NCI-H526 treated with DMSO at 0.1 percent for 48 hours (cell line): ENCODE measurements around the gene DCDC2.
A peak's percentile ranks its signal among the peaks of the same experiment; 100 is the strongest.
"Not testable (repeated sequence)": the region's sequence is repeated elsewhere in the genome, so short reads cannot be mapped to it uniquely, and the experiment has no call there.

ENCODE experiments used
- DNase-seq: peaks from one replicate; lab custom pipeline; 2025; lab: John Stamatoyannopoulos, UW

DCDC2 gene

GRCh38 chr6:24223115-24223919, 134.5 kb downstream of the DCDC2 start:
- peak; percentile 78 for DNase-seq

DNA sequence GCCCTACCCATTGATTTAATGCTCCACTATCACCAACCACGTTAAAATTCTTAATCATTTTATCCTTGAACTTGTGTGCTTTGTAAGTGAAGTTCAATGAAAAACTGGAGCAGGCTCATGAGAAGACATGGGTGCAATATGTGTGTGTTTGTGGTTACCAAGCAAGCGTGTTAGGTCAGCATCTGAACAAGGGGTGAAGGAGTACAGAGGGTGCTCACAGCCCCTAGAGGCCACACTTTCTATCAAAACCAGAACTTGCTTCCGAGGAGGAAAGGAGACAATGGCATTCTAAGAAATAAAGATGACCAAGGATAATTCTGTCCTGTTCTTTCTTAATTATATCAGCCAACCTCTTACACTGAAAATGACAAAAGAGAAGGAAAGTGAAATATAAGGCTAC, 138.2 kb downstream of the DCDC2 start:
- no peak for DNase-seq

GRCh38 chr6:24214984-24215383, 142.9 kb downstream of the DCDC2 start:
- no peak for DNase-seq

DNA sequence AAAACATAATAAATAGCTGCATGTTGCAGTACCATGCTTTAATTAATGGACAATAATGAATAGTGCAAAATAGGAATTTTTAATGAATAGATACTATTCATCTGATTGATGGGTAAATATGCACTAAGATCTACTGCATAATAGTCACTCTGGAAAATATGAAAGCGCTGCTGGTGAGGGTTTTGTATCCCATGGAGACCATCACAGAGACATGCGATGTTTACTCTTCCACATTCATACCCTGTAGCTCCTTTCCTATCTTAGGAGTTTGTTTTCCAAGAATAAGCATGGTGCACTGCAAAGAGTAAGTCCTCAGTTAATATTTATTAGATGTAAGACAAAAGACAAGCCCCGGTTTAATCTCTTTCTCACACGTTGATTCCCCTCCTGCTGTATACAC, 150.4 kb downstream of the DCDC2 start:
- DNase-seq = no peak

DNA sequence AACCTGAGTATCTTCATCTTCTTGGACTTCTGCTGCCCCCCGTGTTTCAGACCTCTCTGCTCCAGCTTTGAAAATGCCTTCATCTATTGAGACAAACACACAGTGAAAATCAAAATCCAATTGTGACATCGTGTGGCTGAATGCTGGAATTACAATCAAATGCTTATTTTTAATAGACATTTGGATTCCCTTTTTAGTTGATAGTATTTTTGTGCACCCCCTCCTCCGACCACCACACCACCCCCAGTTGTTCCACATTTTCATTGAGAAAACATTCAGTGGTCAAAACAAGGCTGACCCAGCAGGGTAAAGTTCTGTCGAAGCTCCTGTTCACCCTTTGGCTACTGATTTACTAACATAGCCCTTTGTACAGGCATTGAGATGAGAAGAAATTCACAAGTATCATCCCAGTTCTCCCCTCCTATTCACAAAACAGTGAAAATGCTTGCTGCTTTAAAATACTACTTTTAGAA, 152.8 kb downstream of the DCDC2 start:
- peak; percentile 63 for DNase-seq

GRCh38 chr6:24204113-24204512, 153.7 kb downstream of the DCDC2 start:
- DNase-seq = not testable (repeated sequence)

GRCh38 chr6:24197892-24198291, 160.0 kb downstream of the DCDC2 start:
- DNase-seq = no peak

DNA sequence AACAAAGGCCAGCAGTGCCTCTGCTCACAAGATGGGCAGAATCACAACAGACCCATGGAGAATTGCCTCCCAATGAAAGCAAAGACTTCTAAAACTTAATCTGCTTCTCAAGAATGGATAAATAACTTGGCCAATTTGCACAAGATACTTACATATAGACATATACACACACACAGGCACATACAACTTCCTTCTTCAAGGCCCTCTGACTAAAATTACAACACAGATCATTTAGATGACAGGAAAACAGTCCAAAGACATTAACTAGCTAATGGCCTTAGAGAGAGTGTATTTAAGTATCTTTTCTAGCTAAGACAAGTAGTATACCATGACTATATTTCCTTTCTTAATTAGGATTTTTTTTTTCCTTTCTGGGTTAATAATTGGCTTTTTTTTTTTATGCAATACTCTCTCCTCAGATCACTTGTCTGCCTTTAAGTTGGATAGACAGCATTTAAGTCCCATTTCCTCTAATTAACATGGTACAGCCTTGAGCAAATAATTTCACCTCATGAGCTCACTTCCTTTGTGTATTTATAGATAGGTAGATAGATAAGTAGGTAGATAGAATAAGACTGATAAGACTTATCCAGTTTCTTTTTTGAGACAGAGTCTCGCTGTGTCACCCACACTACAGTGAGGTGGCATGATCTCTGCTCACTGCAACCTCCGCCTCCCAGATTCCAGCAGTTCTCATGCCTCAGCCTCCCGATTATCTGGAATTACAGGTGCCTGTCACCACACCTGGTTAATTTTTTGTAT, 161.8 kb downstream of the DCDC2 start:
- DNase-seq = no peak

DNA sequence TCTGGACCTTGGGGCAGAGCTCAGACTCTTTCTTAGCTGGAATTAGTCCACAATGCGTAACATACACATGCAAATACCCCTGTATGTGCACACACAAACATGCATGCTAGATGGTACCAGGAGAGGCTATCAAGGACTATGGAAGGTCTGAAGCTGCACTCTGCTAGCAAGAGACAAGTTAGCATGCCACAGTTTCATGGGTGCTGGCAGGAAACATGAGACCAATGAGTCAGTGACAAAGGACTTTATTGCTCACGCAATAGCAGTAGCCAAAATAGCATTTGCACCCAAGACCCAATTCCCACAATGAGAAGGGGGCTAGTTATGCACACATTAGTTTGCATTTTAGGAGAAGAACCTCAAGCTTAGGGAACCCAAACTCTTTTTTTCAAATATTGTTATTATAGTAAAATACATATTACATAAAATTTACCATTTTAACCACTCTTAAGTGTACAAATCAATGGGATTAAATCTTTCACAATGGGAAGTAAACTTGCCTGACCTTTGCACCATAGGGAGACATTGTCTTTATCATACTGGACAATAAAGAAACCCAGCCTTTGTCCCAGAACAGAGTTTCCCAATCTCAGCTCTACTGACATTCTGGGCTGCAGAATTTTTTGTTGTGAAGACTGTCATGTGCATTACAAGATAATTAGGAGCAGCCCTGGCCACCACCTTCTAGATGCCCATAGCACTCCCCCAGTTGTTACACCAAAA, 162.7 kb downstream of the DCDC2 start:
- no peak for DNase-seq

- no peak for DNase-seq
These were observed 164.5 kb downstream of the DCDC2 start for GRCh38 chr6:24193364-24193763.

GRCh38 chr6:24191346-24191745, 166.5 kb downstream of the DCDC2 start:
- DNase-seq = no peak

- peak; percentile 82 for DNase-seq
These were observed 169.2 kb downstream of the DCDC2 start for GRCh38 chr6:24188578-24189080.

DNA sequence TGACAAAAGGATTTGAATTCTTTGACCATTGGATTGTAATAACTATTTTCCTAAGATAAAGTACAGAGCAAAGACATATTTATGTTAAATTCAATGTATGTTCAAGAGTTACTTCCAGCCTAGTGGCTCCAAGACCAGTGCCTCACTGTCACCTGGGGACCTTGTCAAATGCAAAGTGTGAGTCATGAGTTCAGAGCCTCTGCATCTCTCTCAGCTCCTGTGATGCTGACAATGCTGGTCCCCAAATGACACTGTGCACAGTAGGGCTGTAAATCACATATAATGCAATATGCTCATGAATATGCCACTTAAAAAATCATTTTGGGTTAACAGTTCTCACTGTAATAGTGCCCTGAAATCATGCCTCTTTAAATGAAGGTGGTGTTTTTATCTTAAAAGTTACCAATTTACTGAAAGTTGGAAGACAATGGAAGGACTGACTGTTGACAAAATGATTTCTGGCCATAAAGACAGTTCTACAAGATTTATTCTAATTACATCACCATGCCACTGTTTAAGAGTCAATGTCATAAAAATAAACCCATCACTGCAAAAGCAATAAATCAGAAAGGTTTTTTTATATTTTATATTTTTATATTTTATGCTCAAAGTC, 169.8 kb downstream of the DCDC2 start:
- DNase-seq = no peak

- DNase-seq = no peak
These were observed 171.5 kb downstream of the DCDC2 start for GRCh38 chr6:24186349-24186748.

GRCh38 chr6:24183584-24183983, 174.3 kb downstream of the DCDC2 start:
- no peak for DNase-seq

DNA sequence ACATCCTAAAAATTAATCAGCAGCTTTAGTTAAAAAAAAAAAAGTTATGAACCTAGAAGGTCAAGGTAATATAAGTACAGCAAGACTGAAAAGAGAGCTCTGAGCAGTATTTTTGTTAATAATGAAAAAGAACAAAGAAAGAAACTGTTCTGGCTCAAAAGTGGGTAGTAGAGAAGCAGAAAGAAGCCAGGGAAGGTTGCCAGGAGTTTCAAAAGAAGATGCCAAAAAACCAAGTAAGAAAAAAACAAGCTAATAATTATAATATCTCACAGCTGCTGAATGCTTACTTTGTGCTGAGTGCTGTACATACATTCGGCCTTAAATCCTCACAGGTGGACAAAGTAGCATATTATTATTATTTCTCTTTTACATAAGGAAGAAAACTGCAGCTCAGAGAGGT, 200.0 kb downstream of the DCDC2 start:
- no peak for DNase-seq

DNA sequence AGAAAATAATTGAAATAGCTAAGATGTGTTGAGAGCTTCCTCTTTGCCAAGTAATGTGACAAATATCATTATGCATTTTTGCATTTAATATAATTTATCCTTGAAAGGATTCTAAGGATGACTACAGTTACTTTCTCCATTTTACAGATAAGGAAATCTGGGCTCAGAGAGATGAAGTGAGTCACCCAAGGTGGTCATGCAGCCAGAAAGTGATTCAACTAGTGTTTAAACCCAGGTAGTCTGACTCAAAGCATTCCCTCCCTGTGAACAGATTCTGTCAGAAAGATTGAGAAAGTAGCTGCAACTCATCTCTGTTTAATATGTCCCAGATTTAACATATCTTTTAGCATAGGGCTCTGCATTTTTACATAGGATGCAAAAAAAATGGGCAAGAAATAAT, 203.7 kb downstream of the DCDC2 start:
- no peak for DNase-seq

GRCh38 chr6:24152014-24152413, 205.8 kb downstream of the DCDC2 start:
- no peak for DNase-seq

- no peak for DNase-seq
These were observed 208.0 kb downstream of the DCDC2 start for GRCh38 chr6:24149836-24150235.

DNA sequence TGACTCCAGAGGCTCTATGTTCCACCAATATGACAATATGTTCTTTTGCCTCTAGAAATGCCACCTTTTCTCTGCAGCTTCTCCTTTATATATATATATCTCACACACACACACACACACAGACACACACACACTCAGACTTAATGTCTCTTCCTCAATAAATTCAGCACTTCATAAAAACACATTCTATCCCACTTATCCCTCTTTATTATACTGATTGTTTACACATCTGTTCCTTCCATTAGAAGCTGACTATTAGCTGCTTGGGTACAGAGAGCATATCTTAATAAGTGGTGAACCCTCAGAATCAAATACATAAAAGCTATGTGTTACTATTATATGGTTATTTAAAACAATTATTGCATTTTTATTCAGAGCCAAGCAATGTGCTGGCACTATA, 208.6 kb downstream of the DCDC2 start:
- DNase-seq = no peak

GRCh38 chr6:24148684-24149083, 209.2 kb downstream of the DCDC2 start:
- no peak for DNase-seq

- DNase-seq = no peak
These were observed 209.7 kb downstream of the DCDC2 start for GRCh38 chr6:24148154-24148570.
